ENCODE results near the gene TLL2.

The TLL2 gene

GRCh38 chr10:96358851-96359540 lies 154.7 kb downstream of the TLL2 start, which contains the start of gene OPALIN:
OPALIN (minus strand) TSS chr10:96359002; CDS start chr10:96358896, 106 bp downstream.
- Histone ChIP-seq H3K4me1 (ENCODE audit: insufficient read depth, low read length, poor library complexity, severe bottlenecking) (no peaks in the 10 kb centered on the region), H3K27me3 (ENCODE audit: insufficient read depth, low read length, poor library complexity, severe bottlenecking) (no peaks in the 10 kb centered on the region), H2AFZ (ENCODE audit: low read length) (no peak within 1 kb of the TSS), H3K79me2 (ENCODE audit: insufficient read depth, low read length) (no peaks in the 10 kb centered on the region), H3K9me3 (ENCODE audit: insufficient read depth, low read depth, low read length) (no peaks in the 10 kb centered on the region), H3F3A (ENCODE audit: low read depth) (no peaks in the 10 kb centered on the region), H3K9ac (ENCODE audit: low read depth, low read length, poor library complexity, severe bottlenecking) (no peak within 1 kb of the TSS), H4K20me1 (ENCODE audit: insufficient read depth, low read length, poor library complexity, severe bottlenecking) (no peaks in the 10 kb centered on the region), H3K9me2 (replicated peaks; ENCODE audit: low read depth, low read length) (no peaks in the 10 kb centered on the region), H3K36me3 (ENCODE audit: insufficient read depth, low read length) (no peaks in the 10 kb centered on the region), H3K4me2 (ENCODE audit: low read depth, low read length, poor library complexity, severe bottlenecking) (no peak within 1 kb of the TSS), H3K4me3 (ENCODE audit: low read length, poor library complexity, severe bottlenecking) (no peak within 1 kb of the TSS)
- no peak for TF ChIP-seq CTCF (conservative IDR thresholded peaks at IDR 0.05; ENCODE audit: low read length)

- Histone ChIP-seq H3K9me3 (ENCODE audit: insufficient read depth, low read depth, low read length) (no peaks in the 10 kb centered on the region), H3K4me2 (ENCODE audit: low read depth, low read length, poor library complexity, severe bottlenecking) (no peak overlapping the region), H3K36me3 (ENCODE audit: insufficient read depth, low read length) (no peaks in the 10 kb centered on the region), H3F3A (ENCODE audit: low read depth) (no peaks in the 10 kb centered on the region), H3K4me1 (ENCODE audit: insufficient read depth, low read length, poor library complexity, severe bottlenecking) (no peaks in the 10 kb centered on the region), H3K4me3 (ENCODE audit: low read length, poor library complexity, severe bottlenecking) (no peak overlapping the region), H2AFZ (ENCODE audit: low read length) (no peak overlapping the region), H3K9me2 (replicated peaks; ENCODE audit: low read depth, low read length) (no peaks in the 10 kb centered on the region), H3K9ac (ENCODE audit: low read depth, low read length, poor library complexity, severe bottlenecking) (no peak overlapping the region), H4K20me1 (ENCODE audit: insufficient read depth, low read length, poor library complexity, severe bottlenecking) (no peaks in the 10 kb centered on the region), H3K27me3 (ENCODE audit: insufficient read depth, low read length, poor library complexity, severe bottlenecking) (no peaks in the 10 kb centered on the region), H3K79me2 (ENCODE audit: insufficient read depth, low read length) (no peaks in the 10 kb centered on the region)
- TF ChIP-seq EZH2phosphoT487 (IDR thresholded peaks at IDR 0.05; ENCODE audit: borderline replicate concordance) (no peak), CTCF (conservative IDR thresholded peaks at IDR 0.05; ENCODE audit: low read length) (no peak)
These were observed 156.6 kb downstream of the TLL2 start for GRCh38 chr10:96357038-96357620.

GRCh38 chr10:96352582-96352981 lies 161.1 kb downstream of the TLL2 start:
- no peak overlapping the region for H3K9ac ChIP-seq (ENCODE audit: low read depth, low read length, poor library complexity, severe bottlenecking)
- H3K4me3 ChIP-seq (ENCODE audit: low read length, poor library complexity, severe bottlenecking), result no peak overlapping the region
- TF ChIP-seq CTCF (conservative IDR thresholded peaks at IDR 0.05; ENCODE audit: low read length), result no peak
- TF ChIP-seq EZH2phosphoT487 (IDR thresholded peaks at IDR 0.05; ENCODE audit: borderline replicate concordance), result no peak
- H2AFZ ChIP-seq (ENCODE audit: low read length), result no peak overlapping the region
- H3K79me2 ChIP-seq (ENCODE audit: insufficient read depth, low read length), result no peaks in the 10 kb centered on the region
- no peaks in the 10 kb centered on the region; the same call in 1 of the 2 replicates for H3K9me3 ChIP-seq (ENCODE audit: insufficient read depth, low read depth, low read length)
- H4K20me1 ChIP-seq (ENCODE audit: insufficient read depth, low read length, poor library complexity, severe bottlenecking), result no peaks in the 10 kb centered on the region
- no peaks in the 10 kb centered on the region for H3K9me2 ChIP-seq (replicated peaks; ENCODE audit: low read depth, low read length)
- H3K27me3 ChIP-seq (ENCODE audit: insufficient read depth, low read length, poor library complexity, severe bottlenecking), result peaks cover 7% of the 10 kb centered on the region
- no peaks in the 10 kb centered on the region for H3K36me3 ChIP-seq (ENCODE audit: insufficient read depth, low read length)
- no peak overlapping the region for H3K4me2 ChIP-seq (ENCODE audit: low read depth, low read length, poor library complexity, severe bottlenecking)
- no peaks in the 10 kb centered on the region for H3F3A ChIP-seq (ENCODE audit: low read depth)
- no peaks in the 10 kb centered on the region for H3K4me1 ChIP-seq (ENCODE audit: insufficient read depth, low read length, poor library complexity, severe bottlenecking)

Data from Loucy (cell line).